Esophagus squamous epithelium (tissue), 4 donors: ENCODE results near the gene OR5B17.

Experiments used
- POLR2A ChIP-seq, 4 donors: fragments of 450-650 bp; IDR thresholded peaks; one replicate each; pipeline ENCODE4 v1.6.1; 2017; ENCODE audit warnings: antibody characterized with exemption in 4 of 4, mild to moderate bottlenecking in 4 of 4, moderate library complexity in 3 of 4
- TF ChIP-seq, protein P1 (sequence below), 6 experiments: fragments of 450-650 bp in 4 of 6; fragments of 200-600 bp in 2 of 6; sonication (generic) in 2 of 6; IDR thresholded peaks; one replicate each; pipeline ENCODE4 v1.5.1; 2016 to 2019; ENCODE audit warnings: antibody characterized with exemption in 6 of 6, mild to moderate bottlenecking in 4 of 6, moderate library complexity in 4 of 6

DNA sequence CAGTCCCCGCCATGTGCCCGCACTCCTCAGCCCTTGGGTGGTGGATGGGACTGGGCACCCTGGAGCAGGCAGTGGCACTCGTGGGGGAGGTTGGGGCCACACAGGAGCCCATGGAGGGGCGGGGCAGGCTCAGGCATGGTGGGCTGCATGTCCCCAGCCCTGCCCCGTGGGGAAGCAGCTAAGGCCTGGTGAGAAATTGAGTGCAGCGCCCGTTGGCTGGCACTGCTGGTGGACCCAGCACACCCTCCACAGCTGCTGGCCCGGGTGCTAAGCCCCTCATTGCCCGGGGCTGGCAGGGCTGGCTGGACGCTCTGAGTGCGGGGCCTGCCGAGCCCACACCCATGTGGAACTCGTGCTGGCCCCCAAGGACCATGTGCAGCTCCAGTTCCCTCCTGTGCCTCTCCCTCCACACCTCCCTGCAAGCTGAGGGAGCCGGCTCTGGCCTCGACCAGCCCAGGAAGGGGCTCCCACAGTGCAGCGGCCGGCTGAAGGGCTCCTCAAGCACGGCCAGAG, 31.7 kb upstream of the OR5B17 start:
- TF ChIP-seq, protein P1, sequence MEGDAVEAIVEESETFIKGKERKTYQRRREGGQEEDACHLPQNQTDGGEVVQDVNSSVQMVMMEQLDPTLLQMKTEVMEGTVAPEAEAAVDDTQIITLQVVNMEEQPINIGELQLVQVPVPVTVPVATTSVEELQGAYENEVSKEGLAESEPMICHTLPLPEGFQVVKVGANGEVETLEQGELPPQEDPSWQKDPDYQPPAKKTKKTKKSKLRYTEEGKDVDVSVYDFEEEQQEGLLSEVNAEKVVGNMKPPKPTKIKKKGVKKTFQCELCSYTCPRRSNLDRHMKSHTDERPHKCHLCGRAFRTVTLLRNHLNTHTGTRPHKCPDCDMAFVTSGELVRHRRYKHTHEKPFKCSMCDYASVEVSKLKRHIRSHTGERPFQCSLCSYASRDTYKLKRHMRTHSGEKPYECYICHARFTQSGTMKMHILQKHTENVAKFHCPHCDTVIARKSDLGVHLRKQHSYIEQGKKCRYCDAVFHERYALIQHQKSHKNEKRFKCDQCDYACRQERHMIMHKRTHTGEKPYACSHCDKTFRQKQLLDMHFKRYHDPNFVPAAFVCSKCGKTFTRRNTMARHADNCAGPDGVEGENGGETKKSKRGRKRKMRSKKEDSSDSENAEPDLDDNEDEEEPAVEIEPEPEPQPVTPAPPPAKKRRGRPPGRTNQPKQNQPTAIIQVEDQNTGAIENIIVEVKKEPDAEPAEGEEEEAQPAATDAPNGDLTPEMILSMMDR (IDR thresholded peaks at IDR 0.05) = no peak
- no peak for TF ChIP-seq POLR2A (IDR thresholded peaks at IDR 0.05)
